HL-60 (cell line): ENCODE data around the gene PNPLA7.

Experiments used
- DNase-seq, 2 experiments: peaks; one replicate each; pipeline ENCODE4 v3.0.0-alpha.2; 2010 to 2020; ENCODE audit warnings: low read depth in 1 of 2, low spot score in 1 of 2
- H3K27ac ChIP-seq: fragments of 250-450 bp; sonication (Bioruptor Pico); replicated peaks from 2 replicates; pipeline ENCODE4 v1.5.1; 2020; ENCODE audit warnings: mild to moderate bottlenecking, moderate library complexity
- H3K27me3 ChIP-seq: fragments of 250-450 bp; sonication (Bioruptor Pico); 2 replicates; pipeline ENCODE4 v1.5.1; 2021; ENCODE audit warnings: mild to moderate bottlenecking, moderate library complexity; ENCODE audit not compliant: insufficient read depth, poor library complexity, severe bottlenecking
- H3K4me3 ChIP-seq: replicated peaks from 2 replicates; pipeline ENCODE4 v1.5.1; 2011; ENCODE audit warnings: mild to moderate bottlenecking, control low read depth, low read length; ENCODE audit not compliant: insufficient read depth
- CTCF ChIP-seq: IDR thresholded peaks from one replicate; pipeline ENCODE4 v1.5.1; 2011; ENCODE audit warnings: low read length, control low read depth, inconsistent platforms; ENCODE audit not compliant: insufficient read depth
- GABPA ChIP-seq: IDR thresholded peaks from 2 replicates; pipeline ENCODE4 v1.6.1; 2012; ENCODE audit warnings: low read depth
- POLR2AphosphoS5 ChIP-seq: IDR thresholded peaks from 2 replicates; pipeline ENCODE4 v1.6.1; 2012; ENCODE audit warnings: low read depth
- REST ChIP-seq: IDR thresholded peaks from 2 replicates; pipeline ENCODE4 v1.6.1; 2012; ENCODE audit warnings: low read depth; ENCODE audit not compliant: insufficient replicate concordance
- SPI1 ChIP-seq: IDR thresholded peaks from 2 replicates; pipeline ENCODE4 v1.6.1; 2012; ENCODE audit warnings: low read depth, mild to moderate bottlenecking, borderline replicate concordance

PNPLA7 gene

GRCh38 chr9:137422604-137423513 is 127.3 kb downstream of the PNPLA7 start, which contains the start of the genes EXD3 and NOXA1:
TSS of gene EXD3 (minus strand) at chr9:137423162. CDS start at chr9:137395357, 27,805 bp downstream.
TSS of gene NOXA1 (plus strand) at chr9:137423393. CDS start at chr9:137423530, 137 bp downstream.
- Histone ChIP-seq H3K4me3 (peak within 1 kb of the TSS; percentile 85), H3K27ac (peak within 1 kb of the TSS; percentile 63), H3K27me3 (no peaks in the 10 kb centered on the region)
- peak; percentile 85 to 93 for DNase-seq
- TF ChIP-seq CTCF: peak; percentile 35
- TF ChIP-seq REST: no peak
- TF ChIP-seq GABPA: peak; percentile 95
- no peak; the same call in 1 of the 2 replicates for TF ChIP-seq POLR2AphosphoS5
- TF ChIP-seq SPI1: 0 out of 2 replicates have a peak, but pooled peaks have one; percentile 20

GRCh38 chr9:137421838-137422603 is 128.2 kb downstream of the PNPLA7 start:
- Histone ChIP-seq H3K27me3 (no peaks in the 10 kb centered on the region), H3K27ac (peak overlapping the region; percentile 63), H3K4me3 (peak overlapping the region; percentile 85)
- no peak for DNase-seq
- TF ChIP-seq CTCF: no peak
- TF ChIP-seq POLR2AphosphoS5: no peak
- no peak for TF ChIP-seq REST
- no peak for TF ChIP-seq SPI1
- TF ChIP-seq GABPA: no peak

GRCh38 chr9:137417161-137418021 is 132.8 kb downstream of the PNPLA7 start:
- Histone ChIP-seq H3K27ac (no peak overlapping the region), H3K27me3 (no peaks in the 10 kb centered on the region), H3K4me3 (no peak overlapping the region)
- no peak for TF ChIP-seq POLR2AphosphoS5
- no peak for TF ChIP-seq SPI1
- no peak for TF ChIP-seq REST
- no peak for TF ChIP-seq GABPA
- TF ChIP-seq CTCF: no peak
- DNase-seq: no peak
